Right forelimb (tissue), 1 donor: ENCODE data around the gene GLIS1.
A peak's percentile ranks its signal among the peaks of the same experiment; 100 is the strongest.

ENCODE experiments used
- DNase-seq: peaks from one replicate; pipeline ENCODE4 v3.0.0-alpha.2; 2018

GLIS1 gene

GRCh38 chr1:53477651-53478501, 261.1 kb downstream of the GLIS1 start:
- DNase-seq: no peak

DNA sequence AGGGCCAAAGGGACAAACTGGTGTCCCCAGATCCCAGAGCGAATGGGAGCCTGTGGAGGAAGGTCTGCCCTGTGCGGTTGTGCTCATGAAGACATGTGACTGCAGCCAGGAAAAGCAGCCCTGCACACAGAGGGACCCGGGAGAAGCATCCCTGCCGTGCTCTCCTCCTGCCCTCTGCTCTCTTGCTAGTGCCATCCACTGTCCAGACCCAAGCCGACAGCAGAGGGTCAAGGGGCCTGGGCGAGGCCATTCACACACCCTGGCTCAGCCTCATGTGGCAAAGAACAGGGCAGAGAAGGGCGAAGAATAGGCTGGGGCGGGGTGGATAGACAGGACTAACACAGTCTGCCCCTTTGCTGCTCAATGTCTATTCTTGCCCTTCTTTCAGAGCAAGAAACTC, 262.4 kb downstream of the GLIS1 start:
- DNase-seq: no peak

DNA sequence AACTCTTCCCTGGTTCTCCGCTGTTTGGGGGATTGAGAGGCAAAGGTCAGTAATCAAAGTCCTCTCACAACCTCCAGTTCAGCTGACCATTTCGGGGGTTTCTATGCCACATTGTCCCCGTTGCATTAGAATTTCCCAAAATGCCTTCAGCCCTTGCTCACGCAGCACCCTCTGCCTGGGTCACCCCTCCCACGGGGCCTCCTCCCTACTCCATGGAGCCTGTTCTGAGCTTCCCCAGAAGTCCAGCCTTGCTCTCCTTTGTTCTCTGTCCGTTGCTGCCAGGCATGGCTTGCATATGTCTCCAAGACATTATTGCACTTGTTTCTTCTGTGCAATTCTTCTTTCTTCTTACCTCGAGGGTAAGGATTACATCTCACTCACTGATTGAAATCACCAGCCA, 263.3 kb downstream of the GLIS1 start:
- no peak for DNase-seq

DNA sequence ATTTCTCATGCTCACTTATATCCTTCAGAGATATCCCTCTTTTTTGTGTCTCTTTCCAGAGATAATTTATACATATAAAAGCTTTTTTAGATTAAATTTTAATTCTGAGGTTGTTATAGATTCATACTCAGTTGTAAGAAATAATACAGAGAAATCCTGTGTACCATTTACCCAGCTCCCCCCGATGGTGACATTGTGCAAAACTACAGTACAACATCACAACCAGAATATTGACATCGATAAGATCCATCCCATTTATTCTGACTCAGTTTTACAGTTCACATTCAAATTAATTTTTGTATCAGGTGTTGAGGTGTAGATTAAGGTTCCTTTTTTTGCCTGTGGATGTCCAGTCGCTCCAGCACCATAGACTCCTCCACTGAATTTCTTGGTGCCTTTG, 265.5 kb downstream of the GLIS1 start:
- no peak for DNase-seq

- DNase-seq: no peak
These were observed 268.0 kb downstream of the GLIS1 start for GRCh38 chr1:53471000-53471399.

GRCh38 chr1:53470584-53470983, 268.4 kb downstream of the GLIS1 start:
- no peak for DNase-seq

- DNase-seq: peak; percentile 76
These were observed 268.8 kb downstream of the GLIS1 start for GRCh38 chr1:53470155-53470554.

GRCh38 chr1:53469373-53469772, 269.6 kb downstream of the GLIS1 start:
- DNase-seq: no peak

GRCh38 chr1:53468374-53468773, 270.6 kb downstream of the GLIS1 start:
- DNase-seq: no peak

GRCh38 chr1:53467391-53467790, 271.6 kb downstream of the GLIS1 start:
- no peak for DNase-seq

GRCh38 chr1:53465023-53465957, 273.7 kb downstream of the GLIS1 start:
- DNase-seq: no peak

DNA sequence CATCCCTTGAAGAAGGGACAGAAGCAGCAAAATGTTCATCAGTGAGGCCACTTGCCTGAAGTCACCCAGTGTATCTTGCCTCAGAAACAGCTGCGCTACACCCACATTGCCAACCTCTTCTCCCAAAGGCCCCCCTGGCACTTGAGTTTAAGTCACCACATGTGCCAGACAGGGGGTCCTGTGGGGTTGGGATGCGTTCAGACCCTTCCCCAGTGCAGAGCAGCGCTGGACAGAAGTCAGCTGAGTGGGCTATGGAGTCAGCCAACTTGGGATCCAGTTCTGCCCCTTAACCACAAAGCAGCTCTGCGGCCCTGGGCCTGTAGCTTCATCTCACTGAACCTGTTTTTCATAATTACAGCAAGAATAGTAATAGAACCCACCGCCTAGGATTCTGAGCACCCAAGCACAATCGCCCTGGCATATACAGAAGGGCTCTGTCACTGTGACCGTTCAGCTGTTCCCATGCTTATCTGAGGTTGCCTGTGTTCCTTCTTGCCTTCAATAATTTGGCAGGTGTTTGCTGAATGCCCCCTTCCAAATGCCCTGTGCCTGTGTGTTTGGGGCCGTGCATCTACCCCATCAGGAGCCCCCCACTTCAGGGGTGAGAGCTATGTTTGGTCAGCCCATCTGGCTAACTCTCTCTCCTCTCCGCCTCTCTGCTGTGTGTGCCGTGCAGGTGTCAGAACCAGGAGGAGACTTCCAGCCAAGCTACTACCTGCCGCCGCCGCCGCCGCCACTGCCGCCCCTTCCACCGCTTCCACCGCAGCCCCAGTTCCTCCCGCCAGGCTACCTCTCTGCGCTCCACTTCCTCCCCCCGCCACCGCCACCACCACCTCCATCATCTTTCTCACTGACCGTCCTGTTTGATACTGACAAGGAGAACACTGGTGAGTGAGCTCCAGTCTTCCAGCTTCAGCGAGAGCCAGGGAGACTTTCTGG, 274.7 kb downstream of the GLIS1 start:
- DNase-seq: no peak

GRCh38 chr1:53462769-53463501, 276.0 kb downstream of the GLIS1 start:
- DNase-seq: no peak

- DNase-seq: no peak
These were observed 276.8 kb downstream of the GLIS1 start for GRCh38 chr1:53462193-53462592.

- no peak for DNase-seq
These were observed 277.5 kb downstream of the GLIS1 start for GRCh38 chr1:53461323-53462044.

DNA sequence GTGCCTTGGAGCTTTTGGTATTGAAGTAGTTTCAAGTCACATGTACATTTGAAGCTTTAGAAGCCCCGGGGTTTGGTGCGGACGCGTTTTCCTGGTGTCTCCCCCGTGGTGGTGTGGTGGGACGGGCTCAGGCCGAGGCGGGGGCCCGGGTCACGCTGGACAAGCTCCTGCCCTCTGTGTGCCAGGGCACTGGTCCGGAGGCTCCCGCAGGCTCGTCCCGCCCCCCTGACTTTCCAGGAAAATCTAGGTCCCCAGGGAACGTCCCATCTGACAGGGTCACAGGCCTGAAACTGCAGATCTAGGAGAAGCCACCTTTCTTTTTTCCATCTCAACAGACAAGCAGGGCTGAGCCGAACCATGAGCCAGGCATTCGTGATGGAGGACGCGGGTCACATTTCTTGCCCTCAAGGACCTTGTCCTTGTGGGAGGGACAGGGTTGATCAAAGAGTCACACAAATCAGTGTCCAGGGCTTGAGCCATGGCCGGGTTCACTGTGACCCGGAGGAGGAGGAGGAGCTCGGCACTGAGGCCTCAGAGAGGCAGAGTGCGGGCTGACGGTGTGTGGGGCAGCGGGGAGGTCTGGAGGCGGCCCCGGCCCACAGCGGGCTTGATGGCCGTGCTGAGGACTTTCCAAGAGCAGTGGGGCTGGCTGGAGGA, 278.2 kb downstream of the GLIS1 start:
- DNase-seq: peak; percentile 30

DNA sequence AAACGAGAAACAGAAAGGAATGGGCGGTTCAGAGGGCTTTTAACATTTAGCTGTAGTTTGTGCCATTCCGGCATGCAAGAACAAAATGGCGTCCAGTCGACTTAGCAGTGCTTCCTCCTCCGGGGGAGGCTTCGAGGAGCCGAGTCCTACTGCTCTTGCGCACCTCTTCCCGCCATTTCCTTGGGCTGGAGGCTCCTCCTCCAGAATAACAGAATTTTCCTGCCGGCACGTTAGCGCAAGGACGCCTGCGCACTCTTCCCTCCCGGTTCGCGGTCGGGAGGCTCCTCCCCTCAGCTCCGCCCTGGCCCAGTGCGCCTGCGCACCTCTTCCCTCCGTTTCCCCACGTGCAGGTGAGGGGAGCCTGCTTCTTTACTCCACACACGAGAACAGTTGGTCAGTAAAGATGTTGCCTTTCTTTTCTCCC, 278.7 kb downstream of the GLIS1 start:
- no peak for DNase-seq

DNA sequence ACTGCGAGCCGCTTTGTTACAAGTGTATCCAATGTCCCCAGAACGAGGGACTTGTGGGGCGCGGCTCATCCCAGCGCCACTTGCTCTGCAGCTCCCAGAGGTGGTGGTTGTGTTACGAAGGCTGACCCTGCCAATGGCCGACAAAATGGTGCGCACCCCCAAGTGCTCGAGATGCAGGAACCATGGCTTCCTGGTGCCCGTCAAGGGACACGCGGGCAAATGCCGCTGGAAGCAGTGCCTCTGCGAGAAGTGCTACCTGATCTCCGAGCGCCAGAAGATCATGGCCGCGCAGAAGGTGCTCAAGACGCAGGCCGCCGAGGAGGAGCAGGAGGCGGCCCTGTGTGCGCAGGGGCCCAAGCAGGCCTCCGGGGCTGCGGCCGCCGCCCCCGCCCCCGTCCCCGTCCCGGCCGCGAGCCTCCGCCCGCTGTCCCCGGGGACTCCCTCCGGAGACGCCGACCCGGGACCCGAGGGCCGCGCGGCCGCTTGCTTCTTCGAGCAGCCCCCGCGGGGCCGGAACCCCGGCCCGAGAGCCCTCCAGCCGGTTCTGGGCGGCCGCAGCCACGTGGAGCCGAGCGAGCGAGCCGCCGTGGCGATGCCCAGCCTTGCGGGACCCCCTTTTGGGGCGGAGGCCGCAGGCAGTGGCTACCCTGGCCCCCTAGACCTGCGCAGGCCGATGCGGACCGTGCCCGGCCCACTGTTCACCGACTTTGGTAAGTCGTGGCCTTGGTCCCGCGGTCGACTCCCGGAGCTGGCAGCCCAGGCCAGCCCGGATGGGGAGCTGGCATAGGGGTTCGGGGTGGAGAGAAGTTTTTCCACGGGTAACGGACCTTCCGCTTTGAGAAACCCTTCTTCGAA, 279.4 kb downstream of the GLIS1 start, which contains the start of gene DMRTB1:
Gene DMRTB1 (plus strand): TSS at position 79 of the 855 bp plus-strand sequence. CDS start 55 bp downstream, at position 134.
- DNase-seq: no peak

- no peak for DNase-seq
These were observed 280.3 kb downstream of the GLIS1 start for GRCh38 chr1:53458634-53459033.
